HFF-Myc (cell line): ENCODE results near the gene C17orf50.
A peak's percentile ranks its signal among the peaks of the same experiment; 100 is the strongest.

Experiments
- DNase-seq: peaks from one replicate; pipeline ENCODE4 v3.0.0-alpha.2; 2011; ENCODE audit warnings: low read depth; ENCODE audit errors: extremely low read depth
- H3K4me3 ChIP-seq: replicated peaks from 2 replicates; pipeline ENCODE4 v1.5.1; 2011; ENCODE audit warnings: low read depth, mild to moderate bottlenecking, control low read depth, low read length
- TF ChIP-seq, protein P1 (sequence below): IDR thresholded peaks from 2 replicates; pipeline ENCODE4 v1.5.1; 2012; ENCODE audit warnings: mild to moderate bottlenecking, low read depth, low read length, control low read depth; ENCODE audit errors: missing control alignments

The C17orf50 gene

GRCh38 chr17:35788477-35789368, 28.0 kb downstream of the C17orf50 start:
- H3K4me3 ChIP-seq, result no peak overlapping the region
- TF ChIP-seq, protein P1, sequence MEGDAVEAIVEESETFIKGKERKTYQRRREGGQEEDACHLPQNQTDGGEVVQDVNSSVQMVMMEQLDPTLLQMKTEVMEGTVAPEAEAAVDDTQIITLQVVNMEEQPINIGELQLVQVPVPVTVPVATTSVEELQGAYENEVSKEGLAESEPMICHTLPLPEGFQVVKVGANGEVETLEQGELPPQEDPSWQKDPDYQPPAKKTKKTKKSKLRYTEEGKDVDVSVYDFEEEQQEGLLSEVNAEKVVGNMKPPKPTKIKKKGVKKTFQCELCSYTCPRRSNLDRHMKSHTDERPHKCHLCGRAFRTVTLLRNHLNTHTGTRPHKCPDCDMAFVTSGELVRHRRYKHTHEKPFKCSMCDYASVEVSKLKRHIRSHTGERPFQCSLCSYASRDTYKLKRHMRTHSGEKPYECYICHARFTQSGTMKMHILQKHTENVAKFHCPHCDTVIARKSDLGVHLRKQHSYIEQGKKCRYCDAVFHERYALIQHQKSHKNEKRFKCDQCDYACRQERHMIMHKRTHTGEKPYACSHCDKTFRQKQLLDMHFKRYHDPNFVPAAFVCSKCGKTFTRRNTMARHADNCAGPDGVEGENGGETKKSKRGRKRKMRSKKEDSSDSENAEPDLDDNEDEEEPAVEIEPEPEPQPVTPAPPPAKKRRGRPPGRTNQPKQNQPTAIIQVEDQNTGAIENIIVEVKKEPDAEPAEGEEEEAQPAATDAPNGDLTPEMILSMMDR, result no peak
- peak; percentile 61 for DNase-seq

DNA sequence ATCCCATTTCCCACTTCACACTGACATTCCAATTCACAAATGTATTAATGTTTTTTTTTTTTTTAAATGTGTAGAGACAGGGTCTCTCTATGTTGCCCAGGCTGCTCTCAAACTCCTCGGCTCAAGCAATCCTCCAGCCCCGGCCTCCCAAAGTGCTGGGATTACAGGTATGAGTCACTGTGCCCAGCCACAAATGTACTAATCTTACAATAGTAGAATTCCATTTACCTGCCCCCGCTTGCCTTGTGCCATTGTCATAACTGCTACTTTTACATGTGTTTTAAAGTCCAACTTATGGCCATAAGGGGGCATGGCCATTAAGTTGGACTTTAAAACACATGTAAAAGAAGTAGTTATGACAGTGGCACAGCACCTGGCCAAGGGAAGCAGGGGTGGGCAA, 30.2 kb downstream of the C17orf50 start:
- H3K4me3 ChIP-seq, result no peak overlapping the region
- TF ChIP-seq, protein P1, result no peak
- DNase-seq, result no peak

GRCh38 chr17:35791681-35792350, 31.1 kb downstream of the C17orf50 start:
- H3K4me3 ChIP-seq, result no peak overlapping the region
- no peak for DNase-seq
- TF ChIP-seq, protein P1, result no peak

- H3K4me3 ChIP-seq, result no peak overlapping the region
- DNase-seq, result no peak
- TF ChIP-seq, protein P1, result no peak
Measured at GRCh38 chr17:35793257-35793656, 32.6 kb downstream of the C17orf50 start.

GRCh38 chr17:35795007-35795870, 34.6 kb downstream of the C17orf50 start, which contains the start of gene MMP28:
Gene MMP28 (minus strand): TSS chr17:35795641. CDS start chr17:35795377, 264 bp downstream.
- H3K4me3 ChIP-seq, result peak within 1 kb of the TSS; percentile 46
- no peak for DNase-seq
- TF ChIP-seq, protein P1, result no peak

DNA sequence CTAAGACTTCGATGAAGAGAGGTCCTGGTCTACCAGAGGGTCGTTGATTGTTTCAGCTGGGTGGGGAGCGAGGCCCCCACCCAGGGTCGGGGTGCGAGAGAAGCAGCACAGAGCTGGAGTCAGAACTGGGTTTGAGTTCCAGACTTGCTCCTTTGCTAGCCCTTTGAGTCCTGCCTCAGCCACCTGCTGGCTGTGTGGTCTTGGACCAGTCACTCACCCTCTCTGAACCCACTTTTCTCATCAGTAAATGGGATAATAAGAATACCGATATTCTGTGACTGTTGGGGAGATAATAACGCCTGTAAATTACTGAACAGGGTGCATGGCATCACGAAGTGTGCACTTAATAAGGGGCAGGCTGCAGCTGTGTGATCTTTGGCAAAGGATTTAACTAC, 35.2 kb downstream of the C17orf50 start:
- TF ChIP-seq, protein P1, result no peak
- DNase-seq, result no peak
- peak overlapping the region; percentile 46 for H3K4me3 ChIP-seq
